SH-SY5Y (cell line): ENCODE data around the gene SLC48A1.

Source experiments
- GATA2 ChIP-seq: IDR thresholded peaks from 2 replicates; pipeline ENCODE4 v1.6.1; 2011; ENCODE audit warnings: mild to moderate bottlenecking, low read depth, low read length
- GATA3 ChIP-seq: IDR thresholded peaks from 2 replicates; pipeline ENCODE4 v1.6.1; 2011; ENCODE audit warnings: low read depth, mild to moderate bottlenecking, low read length, moderate library complexity

- TF ChIP-seq GATA2 = no peak
- TF ChIP-seq GATA3 = no peak
These were observed 6.4 kb upstream of the SLC48A1 start for GRCh38 chr12:47766502-47767215.
